Measurements from ENCODE around the gene NEUROG1.

- TF ChIP-seq CTCF (IDR thresholded peaks at IDR 0.05) = no peak
- TF ChIP-seq POLR2A (IDR thresholded peaks at IDR 0.05) = no peak
Observed at GRCh38 chr5:135568923-135569360, 33.2 kb upstream of the NEUROG1 start.

Data from thyroid gland (tissue), 4 donors.